NCI-H524 treated with DMSO at 0.1 percent for 48 hours (cell line): Measurements from ENCODE around the gene PRKAR1A.

Experiments used
- DNase-seq: peaks from one replicate; lab custom pipeline; 2025; lab: John Stamatoyannopoulos, UW

The PRKAR1A gene

DNA sequence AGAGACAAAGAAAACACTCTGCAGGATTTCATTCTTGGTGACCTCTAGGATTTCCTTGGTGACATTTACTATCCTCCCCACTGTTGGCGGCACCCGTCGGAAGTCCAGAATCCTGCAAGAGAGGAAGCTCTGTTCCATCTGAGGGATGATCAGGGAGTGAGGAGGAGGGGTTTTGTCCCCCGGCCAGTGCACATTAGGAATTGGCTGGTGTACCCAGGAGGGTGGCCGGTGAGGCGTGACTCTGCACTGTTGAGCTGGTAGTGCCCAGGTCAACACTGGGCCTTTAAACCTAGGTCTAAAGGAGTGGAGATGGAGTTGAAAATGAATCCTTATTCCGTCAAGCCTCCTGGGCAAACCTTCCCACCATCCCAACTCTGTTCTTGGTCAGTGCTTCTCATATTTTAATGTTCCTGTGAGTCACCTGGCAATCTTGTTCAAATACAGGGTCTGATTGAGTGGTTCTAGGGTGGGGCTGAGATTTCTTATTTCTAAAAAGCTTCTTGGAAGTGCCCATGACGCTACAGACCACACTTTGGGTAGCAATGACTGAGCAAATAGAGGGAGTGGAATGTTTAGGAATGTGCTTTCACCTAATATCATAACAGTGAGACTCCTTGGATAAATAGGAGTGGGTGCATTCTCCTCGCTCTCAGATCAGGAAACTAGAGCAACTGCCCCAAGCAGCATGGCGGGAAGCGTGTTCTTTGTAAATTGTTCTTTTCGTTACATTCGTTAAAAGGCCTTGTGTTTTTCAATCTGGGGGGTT lies 30.7 kb downstream of the PRKAR1A start:
- no peak for DNase-seq

DNA sequence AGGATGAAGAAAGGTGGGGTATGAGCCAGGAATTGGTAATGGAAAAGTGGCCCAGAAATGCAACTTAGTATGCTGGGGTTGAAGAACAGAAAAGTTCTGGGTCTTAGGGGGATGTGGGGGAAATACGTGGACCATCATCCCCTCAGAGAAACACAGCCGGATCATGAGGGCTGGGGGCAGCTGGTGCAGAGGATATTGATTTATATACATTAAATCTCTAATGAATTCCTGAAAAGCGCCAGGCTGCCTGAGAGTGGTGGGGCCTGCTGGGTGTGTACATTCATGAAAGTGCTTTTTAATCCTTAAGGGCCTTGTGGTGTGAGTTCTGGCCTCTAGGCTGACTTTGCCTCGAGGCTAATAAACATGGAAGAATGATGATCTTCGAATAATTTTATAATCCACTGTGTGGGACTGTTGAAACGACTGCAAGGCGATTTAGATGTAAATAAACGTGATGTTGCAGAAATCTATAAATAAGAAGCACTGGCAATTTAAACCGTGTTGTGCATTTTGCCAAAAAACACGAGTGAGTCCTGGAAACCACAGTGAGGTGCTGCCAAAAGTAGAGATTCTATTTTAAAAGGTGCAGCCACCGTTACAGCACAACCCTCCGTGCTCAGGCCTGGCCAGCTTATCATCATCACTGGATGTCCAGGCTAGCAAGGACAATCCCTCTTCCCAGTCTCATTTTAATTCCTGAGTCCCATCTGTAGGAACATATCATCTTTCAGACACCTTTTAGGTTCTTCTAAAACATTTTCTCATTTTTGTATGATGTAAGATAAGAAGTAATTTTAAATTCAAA lies 32.1 kb downstream of the PRKAR1A start:
- peak; percentile 17 for DNase-seq

DNA sequence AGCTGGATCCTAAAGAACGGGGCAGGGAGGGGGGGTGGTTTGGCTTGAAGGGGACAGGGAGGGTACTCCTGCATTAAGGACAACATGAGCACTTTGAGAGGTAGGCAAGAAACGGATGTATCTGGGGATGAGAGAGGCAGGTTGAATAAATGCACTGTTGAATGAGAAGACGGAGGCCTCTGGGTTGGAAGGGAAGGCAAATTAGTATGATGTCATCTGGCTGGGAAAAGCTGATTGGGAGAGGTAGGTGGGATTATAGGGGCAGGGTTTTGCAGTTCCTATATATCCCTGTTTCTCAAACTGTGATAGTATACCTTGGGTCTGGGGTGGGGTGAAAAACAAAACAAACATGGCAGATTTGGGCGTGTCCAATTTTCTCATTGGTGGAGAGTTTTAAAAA lies 44.3 kb downstream of the PRKAR1A start:
- DNase-seq, result no peak

DNA sequence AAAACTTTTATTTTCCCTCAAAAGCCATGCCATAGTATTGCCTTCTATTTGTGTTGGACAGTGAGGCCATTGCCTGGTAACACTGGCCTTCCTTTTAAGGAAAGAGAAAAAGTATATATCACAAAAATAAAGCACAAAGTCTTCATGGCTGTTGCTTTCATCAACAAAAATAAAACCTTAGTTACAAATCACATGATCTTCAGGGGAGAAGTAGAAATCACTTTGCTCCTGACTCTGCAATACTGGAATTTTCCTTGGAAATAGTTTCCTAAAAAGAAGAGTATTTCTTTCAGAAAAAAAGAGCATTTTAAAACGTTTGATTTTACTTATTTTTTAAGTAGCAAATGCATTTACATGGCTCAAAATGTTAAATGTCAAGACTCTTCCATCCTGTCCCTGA lies 47.1 kb downstream of the PRKAR1A start:
- DNase-seq, result no peak

DNA sequence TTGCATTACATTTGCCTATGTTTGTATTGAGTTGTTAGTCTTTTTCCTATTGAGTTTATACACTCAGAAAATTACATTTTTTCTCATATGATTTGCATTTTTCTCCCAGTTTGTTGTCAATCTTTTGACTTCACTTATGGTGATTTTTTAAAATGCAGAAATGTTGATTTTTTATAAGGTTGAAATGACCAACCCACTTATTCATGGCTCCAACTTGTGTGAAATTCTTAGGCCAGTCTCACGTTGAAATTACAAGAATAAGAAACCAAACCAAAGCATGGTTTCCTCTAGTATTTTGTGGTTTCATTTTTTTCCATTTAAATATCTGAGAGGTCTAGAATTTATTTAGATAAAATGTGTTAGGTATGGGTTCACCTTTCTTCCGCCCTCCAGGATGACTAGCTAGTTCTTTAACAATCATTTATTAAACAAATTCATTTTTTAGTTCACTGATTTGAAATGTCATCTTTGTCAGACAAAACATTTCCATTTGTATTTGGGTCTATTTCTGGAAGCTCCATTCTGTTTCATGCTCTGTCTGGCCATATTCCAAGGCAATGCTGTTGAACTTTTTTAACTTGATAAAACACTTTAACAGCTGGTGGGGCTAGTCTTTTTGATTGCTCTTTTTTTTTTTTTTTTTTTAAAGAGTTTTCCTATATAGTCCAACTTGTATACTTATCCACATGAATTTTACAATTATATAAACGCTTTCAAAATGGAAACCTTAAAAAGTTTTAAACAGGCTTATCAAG lies 48.9 kb downstream of the PRKAR1A start:
- DNase-seq, result no peak

DNA sequence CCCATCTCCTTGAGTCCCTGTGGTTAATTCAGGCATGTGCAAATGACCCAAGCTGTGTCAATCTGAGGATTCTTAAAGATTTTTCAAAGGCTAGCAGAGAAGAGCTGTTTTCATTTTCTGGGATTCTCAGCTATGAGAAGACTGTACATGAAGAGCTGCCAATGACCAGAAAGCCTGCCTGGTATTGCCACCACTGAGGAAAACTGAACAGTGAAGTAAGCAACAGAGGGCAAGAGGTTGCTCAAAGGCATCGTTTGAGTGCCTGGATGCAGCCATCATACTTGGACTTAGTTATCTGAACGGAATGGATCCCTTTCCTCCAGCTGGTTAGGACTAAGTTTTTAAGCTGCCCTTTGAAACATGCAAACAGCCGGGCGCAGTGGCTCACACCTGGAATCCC lies 50.5 kb downstream of the PRKAR1A start:
- no peak for DNase-seq

DNA sequence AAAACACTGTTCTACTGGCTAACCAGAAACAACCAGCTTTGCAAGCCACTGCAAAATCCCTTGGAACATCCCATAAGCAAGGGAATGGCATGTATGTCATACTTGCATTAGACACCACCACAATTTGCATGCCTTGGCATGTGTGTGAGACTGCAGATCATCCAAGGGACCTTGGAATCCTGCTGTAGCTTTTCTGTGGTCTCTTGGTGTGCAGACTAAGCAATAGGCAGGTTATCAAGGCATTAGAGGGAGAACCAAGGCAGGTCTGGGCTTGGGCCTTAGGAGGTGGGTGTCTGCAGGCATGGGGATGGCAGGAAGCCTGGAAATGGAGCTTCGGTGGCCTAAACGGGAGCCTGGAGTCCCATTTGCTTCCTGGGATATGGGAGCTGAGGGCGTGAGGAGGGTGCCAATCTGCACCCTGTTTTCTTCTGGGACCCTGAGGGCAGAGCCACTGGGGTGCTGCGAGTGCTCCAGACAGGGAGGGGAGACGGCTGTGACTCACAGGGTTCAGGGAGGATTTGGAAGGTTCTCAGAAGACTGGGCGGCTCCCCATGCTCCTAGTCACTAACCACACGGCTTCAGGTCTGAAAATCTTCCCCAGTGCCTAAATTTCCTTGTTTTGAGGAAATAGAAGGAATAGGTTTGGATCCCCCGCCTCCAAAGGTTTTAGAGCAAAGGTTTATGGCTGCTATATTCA lies 52.3 kb downstream of the PRKAR1A start:
- no peak for DNase-seq

DNA sequence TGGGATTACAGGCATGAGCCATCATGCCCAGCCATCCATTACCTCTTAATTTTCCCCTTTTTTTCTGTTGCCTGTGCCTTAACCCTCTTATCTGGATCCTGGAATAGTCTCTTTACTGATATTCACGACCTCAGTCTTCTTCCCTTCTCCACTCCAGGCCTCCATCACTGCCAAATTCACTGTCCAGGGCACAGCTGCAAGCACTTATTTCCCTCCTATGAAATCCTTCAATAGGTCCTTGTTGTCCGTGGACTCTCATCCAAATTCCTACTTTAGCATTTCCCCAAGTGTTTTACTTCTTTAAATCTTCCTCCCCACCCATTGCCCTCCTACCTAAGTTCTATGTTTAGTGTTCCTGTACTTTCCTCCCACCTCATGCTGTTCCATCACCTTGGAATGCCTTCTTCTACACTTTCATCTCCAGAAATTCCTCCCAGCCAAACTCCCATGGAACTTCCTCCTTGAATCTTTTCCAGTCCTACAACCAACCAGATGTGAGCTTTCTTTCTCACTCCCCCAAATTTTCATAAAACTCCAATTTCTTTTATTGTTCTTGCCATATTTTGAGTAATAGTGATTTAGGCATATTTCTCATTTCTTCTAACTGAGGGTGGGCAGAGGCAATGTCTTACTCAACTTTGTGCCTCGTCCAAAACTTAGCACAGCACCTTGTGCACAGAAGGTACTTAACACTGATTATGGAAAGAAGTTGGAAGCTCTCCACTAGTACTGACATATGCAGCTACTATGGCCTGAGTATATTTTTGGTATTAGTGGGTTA lies 53.6 kb downstream of the PRKAR1A start:
- no peak for DNase-seq

DNA sequence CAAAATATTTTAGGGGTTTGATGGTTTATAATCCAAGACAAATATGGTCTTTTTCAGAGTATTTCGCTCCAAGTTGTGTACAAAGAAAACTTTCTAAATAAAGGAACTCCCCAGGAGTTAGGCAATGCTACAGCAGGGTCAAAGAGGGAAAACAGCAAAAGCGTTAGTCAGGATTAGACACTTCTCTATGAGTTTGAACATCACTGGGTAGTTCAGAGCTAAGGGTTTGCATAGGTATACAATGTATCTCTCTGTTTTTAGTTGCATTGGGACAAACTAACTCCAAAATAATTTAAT lies 54.2 kb downstream of the PRKAR1A start:
- no peak for DNase-seq

DNA sequence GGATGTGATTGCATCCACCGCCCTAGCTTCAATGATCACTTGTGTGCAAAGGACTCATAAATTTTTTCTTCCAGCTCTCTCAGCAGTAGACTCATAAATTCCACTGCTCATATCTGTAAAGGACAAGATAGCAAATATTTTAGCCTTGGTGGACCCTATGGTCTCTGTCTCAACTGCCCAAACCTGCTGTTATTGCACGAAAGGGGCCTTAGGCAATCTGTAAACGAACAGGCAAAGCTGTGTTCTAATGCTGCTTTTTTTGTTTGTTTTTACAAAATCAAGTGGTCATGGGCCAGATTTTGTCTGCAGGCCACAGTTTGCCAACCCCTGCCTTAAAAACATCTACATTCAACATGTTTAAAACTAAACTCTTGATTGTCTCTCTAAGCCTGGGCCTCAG lies 54.8 kb downstream of the PRKAR1A start:
- DNase-seq, result no peak

DNA sequence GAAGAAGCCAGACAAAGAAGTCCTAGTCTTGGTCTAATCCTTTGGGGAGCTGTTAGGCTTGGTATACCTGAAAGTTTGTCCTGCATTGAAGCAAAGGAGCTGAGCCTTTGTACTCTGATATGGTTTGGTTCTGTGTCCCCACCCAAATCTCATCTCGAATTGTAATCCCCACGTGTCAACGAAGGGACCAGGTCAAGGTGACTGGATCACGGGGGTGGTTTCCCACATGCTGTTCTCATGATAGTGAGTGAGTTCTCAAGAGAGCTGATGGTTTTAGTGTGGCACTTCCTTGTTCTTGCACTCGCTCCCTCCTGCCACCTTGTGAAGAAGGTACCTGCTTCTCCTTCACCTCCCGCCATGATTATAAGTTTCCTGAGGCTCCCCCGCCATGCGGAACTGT lies 55.4 kb downstream of the PRKAR1A start:
- DNase-seq, result no peak

DNA sequence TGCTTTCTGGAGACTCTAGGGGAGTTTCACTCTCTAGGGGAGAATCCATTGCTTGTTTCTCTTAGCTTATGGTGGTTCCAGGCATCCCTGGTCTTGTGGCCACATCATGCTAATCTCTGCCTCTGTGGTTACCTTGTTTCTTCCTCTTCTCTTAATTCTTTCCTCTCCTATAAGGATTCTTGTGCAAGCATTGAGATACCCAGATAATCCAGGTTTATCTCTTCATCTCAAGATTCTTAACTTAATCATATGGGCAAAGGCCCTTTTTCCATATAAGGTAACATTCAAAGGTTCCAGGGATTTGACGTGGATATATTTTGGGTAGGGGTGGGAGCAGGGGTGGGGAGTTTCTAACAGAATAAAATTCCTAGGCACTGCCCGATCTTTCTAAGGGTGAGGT lies 56.4 kb downstream of the PRKAR1A start:
- no peak for DNase-seq

DNA sequence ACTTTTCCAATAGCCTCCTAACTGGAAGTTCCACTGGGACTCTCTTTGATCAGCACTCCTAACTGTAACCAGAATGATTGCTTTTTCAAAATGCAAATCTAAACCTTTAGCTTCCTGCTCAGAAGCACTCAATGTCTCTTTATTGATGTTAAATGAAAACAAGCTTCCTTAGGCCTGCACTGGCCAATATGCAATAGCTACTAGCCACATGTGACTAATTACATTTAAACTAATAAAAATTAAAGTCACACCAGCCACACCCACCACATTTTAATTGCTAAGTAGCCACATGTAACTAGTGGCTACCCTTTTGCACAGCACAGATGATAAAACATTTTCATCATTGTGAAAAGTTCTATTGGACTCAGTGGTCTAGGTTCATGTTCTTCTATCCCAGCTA lies 57.1 kb downstream of the PRKAR1A start:
- no peak for DNase-seq

DNA sequence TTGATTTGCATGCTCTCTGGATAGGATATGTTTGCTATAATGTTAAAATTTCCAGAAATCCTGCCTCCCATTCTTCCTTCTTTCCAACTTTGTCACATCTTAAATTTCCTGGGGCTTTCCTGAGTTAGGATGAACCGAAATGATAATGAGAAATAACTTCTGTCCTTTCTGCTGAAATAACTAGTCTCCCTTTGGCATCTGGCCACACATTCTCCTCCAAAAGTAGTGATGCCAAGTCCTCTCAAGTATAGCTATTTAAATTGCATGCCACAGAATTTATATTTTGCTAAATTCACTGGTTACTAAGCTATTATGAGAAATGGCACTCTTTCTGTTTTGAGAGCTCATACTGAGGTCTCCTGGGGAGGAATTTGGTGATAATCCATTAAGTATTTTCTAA lies 58.3 kb downstream of the PRKAR1A start:
- DNase-seq, result no peak

DNA sequence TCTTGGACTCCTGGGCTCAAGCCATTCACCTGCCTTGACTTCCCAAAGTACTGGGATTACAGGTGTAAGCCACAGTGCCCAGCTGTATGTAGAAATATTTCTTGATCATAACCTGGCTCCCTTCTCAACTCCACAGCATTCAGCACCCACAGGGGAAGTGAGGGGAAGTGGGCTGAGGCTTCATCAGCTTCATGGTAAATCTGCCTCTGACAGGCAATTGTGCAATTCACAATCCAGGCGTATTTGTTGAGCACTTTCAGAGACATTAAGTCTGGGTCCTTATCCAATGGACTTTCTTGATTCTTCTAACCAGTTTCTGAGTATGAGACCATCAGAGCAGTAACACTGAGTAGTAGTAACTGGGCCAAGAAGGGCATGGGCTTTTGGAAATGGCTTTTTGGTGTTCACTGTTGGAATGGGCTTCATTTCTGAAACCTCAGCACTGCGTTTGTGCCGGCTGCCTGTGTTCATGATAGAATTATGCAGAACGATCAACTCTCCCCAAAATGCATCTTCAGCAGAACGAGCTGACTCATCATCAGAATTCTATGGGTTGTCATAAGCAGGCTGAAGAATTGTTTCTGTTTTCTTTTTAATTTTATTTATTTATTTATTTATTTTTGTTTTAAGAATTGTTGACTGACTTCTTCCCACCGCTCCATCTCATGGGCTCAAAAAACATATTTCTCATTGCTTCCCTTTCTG lies 60.1 kb downstream of the PRKAR1A start:
- no peak for DNase-seq

DNA sequence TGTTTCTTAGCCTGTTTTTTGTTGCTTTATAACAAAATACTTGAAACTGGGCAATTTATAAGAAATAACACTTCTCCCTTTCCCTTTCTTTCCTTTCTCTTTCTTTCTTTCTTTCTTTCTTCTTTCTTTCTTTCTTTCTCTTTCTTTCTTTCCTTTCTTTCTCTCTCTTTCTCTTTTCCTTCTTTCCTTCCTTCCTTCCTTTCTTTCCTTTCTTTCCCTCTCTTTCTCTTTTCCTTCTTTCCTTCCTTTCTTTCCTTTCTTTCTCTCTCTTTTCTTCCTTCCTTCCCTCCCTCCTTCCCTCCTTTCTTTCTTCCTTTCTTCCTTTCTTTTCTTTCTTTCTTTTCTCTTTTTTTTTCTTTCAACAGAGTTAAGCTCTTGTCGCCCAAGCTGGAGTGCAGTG lies 61.1 kb downstream of the PRKAR1A start:
- no peak for DNase-seq

DNA sequence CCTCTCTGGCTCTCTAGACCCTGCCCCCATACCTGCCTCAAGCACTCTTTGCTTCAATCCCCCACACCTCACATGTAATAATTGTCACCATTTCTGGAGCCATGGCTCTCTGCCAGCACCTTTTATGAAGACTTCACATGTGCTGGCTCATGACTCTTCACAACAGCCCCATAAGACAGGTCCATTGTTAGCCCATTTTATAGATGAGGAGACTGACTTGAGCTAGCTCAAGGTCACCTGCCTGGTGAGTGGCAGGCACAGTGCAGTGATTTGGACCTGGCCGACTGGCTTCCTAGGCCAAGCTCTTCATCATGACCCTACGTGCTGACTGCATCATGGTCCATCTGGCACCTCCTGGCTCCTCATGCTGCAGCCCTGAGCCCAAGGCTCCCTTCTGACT lies 63.9 kb downstream of the PRKAR1A start:
- DNase-seq, result no peak

DNA sequence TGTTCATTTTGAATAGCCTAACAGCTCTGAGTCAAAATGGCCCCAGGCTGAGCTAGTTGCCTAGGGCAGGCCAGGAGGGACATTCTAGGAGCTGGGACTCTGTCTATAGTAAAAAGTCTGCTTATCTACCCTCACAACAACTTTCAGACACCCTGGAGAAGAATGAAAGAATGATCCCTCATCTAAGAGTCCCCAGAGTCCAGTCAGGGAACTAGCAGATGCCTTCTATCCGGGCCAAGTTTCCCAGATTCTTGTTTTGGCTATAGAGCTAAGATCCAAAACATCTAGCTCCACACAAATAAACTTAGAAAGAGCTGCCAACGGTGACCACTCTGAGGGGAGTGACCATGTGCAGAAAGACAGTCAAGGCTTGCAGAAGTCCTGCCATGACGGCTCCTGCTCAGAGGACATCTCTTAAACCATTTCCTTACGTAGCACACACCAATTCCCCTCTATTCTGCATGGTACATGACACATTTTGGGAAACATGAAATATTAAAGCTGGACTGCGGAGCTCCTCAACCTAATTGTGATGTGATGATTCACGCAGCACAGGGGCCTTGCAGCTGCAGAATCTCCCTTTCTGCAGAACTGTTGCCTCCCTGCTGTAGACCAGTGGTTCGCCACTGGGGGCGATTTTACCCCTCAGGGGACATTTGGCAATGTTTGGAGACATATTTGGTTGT lies 64.7 kb downstream of the PRKAR1A start:
- DNase-seq, result no peak

DNA sequence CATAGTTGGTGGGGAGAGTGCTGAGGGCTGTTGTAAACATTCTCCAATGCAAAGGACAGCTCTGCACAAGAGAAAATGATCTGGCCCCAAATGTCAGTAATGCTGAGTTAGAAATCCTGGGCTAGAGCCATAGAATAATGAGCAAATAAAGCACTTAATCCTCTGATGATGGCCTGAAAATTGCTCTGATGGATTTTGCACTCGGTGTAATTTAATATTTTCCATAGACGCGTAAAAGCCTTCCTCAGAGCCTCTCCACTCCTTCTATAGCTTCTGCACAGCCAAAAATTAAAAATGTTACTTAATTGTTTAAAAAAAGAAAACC lies 65.2 kb downstream of the PRKAR1A start:
- DNase-seq, result no peak

DNA sequence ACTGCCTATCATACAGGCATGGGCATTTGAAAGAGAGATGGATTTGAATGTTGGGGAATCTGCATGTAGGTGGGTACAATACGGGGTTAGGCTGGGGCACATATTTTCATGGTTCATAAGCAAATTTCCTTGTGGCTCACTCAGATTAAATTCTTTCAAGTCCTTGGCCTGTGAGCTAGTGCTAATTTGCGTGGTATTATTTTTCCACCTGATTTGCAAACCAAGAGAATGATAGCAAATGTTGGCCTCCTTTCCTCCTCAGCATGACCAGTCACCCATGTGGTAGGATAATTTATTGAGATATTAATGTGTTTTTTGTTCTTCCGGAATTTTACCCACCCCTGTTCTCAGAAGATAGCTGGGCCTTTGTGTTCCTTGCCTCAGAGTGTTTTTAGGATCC lies 66.0 kb downstream of the PRKAR1A start:
- DNase-seq, result no peak
